Vagina (tissue), 2 donors: ENCODE results near the gene POU2F1.

ENCODE experiments used
- CTCF ChIP-seq, 3 experiments: fragments of 450-650 bp in 2 of 3; fragments of 200-600 bp in 1 of 3; sonication (generic) in 1 of 3; IDR thresholded peaks; one replicate each; pipeline ENCODE4 v1.5.1; 2017 to 2019; ENCODE audit warnings: antibody characterized with exemption in 3 of 3, mild to moderate bottlenecking in 2 of 3, moderate library complexity in 2 of 3
- POLR2A ChIP-seq, 2 donors: fragments of 450-650 bp; IDR thresholded peaks; one replicate each; pipeline ENCODE4 v1.6.1; 2017; ENCODE audit warnings: antibody characterized with exemption in 2 of 2, mild to moderate bottlenecking in 2 of 2, moderate library complexity in 2 of 2

DNA sequence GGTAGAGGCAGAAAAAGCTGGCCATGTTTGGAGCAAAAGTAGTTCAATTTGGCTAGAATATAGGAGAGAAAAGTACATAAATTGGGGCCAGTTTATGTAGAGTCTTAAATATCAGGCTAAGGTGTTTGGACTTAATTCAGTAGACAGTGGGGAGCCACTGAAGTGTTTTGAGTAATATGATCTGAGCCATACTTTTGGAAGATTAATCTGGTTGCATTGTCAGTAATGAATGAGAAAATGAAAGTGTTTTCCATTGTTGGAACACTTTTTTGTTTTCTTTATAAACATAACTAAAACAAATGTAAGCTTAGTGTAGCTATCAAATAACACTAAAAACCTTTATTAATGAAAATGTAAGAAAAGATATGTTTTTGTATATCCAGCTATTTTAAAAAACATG, 42.1 kb downstream of the POU2F1 start:
- TF ChIP-seq CTCF (IDR thresholded peaks at IDR 0.05) (no peak), POLR2A (IDR thresholded peaks at IDR 0.05) (no peak)
